ENCODE data around the gene SLC12A6.

- no peak for TF ChIP-seq SUZ12 (IDR thresholded peaks at IDR 0.05; ENCODE audit: extremely low read depth, insufficient read depth, insufficient read length)
- TF ChIP-seq ZNF274 (IDR thresholded peaks at IDR 0.05; ENCODE audit: low read depth, low read length): no peak
Measured at GRCh38 chr15:34334672-34335071, 2.9 kb downstream of the SLC12A6 start.
